HFFc6 (cell line): ENCODE data around the gene ZNF853. TPM values are rescaled to one million over a fixed set of nuclear protein-coding genes. Genes with fewer than 3 reads are reported as not detected.

Source experiments
- DNase-seq: peaks from one replicate; pipeline ENCODE4 v3.0.0-alpha.2; 2018
- H3K27ac Mint-ChIP-seq: 2 replicates; pipeline ENCODE4 v1.8.0; 2020; ENCODE audit warnings: mild to moderate bottlenecking, mixed read lengths
- H3K27me3 Mint-ChIP-seq: 2 replicates; pipeline ENCODE4 v1.8.0; 2021; ENCODE audit warnings: mild to moderate bottlenecking, moderate library complexity, mixed read lengths; ENCODE audit not compliant: insufficient read depth
- H3K36me3 Mint-ChIP-seq: 2 replicates; pipeline ENCODE4 v1.8.0; 2021; ENCODE audit warnings: low read depth, mixed read lengths
- H3K4me1 Mint-ChIP-seq: 2 replicates; pipeline ENCODE4 v1.8.0; 2020; ENCODE audit warnings: low read depth, mixed read lengths
- H3K4me3 Mint-ChIP-seq: 2 replicates; pipeline ENCODE4 v1.8.0; 2020; ENCODE audit warnings: mild to moderate bottlenecking, moderate library complexity, mixed read lengths
- H3K9me3 Mint-ChIP-seq: 2 replicates; pipeline ENCODE4 v1.8.0; 2020; ENCODE audit warnings: mild to moderate bottlenecking, mixed read lengths
- total RNA-seq, 6 experiments: library from RNA; stranded (reverse); fragmentation: NEBNext Ultra II Directional; extraction: Animal tissue kit (Norgen Biotek cat#: 25700); gene quantifications; 2 replicates in 1 of 6; 3 replicates in 5 of 6; pipeline ENCODE4 v1.2.3, GENCODE V29; 2021
- TF ChIP-seq, protein P1 (sequence below): fragments of 200-600 bp; sonication (generic); IDR thresholded peaks from 2 replicates; pipeline ENCODE4 v1.5.0; 2021; ENCODE audit warnings: antibody characterized with exemption, mild to moderate bottlenecking

Gene ZNF853
- total RNA-seq, 6 experiments from 2014 or later, result 0.05 to 0.07 (median 0.06) TPM; not detected in 3

DNA sequence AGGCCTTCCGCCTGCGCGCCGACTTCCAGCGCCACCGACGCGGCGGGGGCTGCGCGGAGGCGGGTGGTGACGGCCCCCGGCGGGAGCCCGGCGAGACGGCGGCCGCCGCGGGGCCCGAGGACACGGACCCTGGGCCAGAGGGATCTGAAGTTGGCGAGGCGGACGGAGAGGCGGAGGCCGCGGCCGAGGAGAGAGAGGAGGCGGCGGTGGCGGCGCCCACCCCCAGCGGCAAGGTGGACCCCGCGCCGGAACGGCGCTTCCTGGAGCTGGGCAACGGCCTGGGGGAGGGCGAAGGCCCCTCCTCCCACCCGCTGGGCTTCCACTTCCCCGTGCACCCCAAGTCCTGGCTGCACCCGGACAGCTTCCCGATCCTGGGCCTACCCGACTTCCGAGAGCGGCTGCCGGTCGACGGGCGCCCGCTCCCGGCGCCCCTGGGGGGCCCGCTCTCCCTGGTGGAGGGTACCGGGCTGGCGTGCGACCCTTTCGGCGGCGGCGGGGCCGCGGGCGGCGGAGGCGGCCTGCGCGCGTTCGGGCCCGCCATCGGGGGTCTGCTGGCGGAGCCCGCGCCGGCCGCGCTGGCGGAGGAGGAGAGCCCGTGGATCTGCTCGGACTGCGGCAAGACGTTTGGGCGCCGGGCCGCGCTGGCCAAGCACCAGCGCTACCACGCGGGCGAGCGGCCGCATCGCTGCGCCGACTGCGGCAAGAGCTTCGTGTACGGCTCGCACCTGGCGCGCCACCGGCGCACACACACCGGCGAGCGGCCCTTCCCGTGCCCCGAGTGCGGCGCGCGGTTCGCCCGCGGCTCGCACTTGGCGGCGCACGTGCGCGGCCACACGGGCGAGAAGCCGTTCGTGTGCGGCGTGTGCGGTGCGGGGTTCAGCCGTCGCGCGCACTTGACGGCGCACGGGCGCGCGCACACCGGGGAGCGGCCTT is 37.9 kb downstream of the ZNF853 start:
- TF ChIP-seq, protein P1, sequence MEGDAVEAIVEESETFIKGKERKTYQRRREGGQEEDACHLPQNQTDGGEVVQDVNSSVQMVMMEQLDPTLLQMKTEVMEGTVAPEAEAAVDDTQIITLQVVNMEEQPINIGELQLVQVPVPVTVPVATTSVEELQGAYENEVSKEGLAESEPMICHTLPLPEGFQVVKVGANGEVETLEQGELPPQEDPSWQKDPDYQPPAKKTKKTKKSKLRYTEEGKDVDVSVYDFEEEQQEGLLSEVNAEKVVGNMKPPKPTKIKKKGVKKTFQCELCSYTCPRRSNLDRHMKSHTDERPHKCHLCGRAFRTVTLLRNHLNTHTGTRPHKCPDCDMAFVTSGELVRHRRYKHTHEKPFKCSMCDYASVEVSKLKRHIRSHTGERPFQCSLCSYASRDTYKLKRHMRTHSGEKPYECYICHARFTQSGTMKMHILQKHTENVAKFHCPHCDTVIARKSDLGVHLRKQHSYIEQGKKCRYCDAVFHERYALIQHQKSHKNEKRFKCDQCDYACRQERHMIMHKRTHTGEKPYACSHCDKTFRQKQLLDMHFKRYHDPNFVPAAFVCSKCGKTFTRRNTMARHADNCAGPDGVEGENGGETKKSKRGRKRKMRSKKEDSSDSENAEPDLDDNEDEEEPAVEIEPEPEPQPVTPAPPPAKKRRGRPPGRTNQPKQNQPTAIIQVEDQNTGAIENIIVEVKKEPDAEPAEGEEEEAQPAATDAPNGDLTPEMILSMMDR, result no peak
- Mint-ChIP-seq H3K4me1 (no peaks in the 10 kb centered on the region), H3K36me3 (peaks cover 41% of the 10 kb centered on the region), H3K9me3 (peaks cover 32% of the 10 kb centered on the region), H3K27ac (no peak overlapping the region), H3K4me3 (no peak overlapping the region), H3K27me3 (no peaks in the 10 kb centered on the region; the same call in none of the 2 replicates)
- no peak for DNase-seq

DNA sequence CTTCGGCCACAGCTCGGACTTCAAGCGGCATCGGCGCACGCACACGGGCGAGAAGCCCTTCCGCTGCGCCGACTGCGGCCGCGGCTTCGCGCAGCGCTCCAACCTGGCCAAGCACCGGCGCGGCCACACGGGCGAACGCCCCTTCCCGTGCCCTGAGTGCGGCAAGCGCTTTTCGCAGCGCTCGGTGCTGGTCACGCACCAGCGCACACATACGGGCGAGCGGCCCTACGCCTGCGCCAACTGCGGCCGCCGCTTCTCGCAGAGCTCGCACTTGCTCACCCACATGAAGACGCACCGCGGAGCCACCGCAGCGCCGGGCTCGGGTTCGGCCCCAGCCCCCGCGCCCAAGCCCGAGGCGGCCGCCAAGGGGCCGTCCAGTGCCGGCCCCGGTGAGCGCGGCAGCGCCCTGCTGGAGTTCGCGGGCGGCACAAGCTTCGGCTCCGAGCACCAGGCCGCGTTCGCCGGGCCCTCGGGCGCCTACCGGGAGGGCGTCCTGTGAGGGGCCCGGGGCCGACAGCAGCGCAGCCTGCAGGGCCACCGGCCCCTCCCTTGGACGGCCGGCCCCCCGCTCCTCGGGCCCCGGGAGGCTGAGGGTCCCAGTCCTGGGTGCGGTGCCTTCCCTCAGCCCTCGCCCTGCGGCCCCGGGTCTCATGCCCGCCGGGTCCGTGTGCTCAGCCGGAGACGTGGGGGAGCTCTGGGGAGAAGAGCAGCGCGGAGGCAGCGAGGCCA is 38.9 kb downstream of the ZNF853 start:
- Mint-ChIP-seq H3K36me3 (peaks cover 38% of the 10 kb centered on the region), H3K4me3 (no peak overlapping the region), H3K27me3 (no peaks in the 10 kb centered on the region; the same call in none of the 2 replicates), H3K4me1 (no peaks in the 10 kb centered on the region), H3K27ac (no peak overlapping the region), H3K9me3 (peaks cover 32% of the 10 kb centered on the region)
- no peak for DNase-seq
- TF ChIP-seq, protein P1, result no peak

DNA sequence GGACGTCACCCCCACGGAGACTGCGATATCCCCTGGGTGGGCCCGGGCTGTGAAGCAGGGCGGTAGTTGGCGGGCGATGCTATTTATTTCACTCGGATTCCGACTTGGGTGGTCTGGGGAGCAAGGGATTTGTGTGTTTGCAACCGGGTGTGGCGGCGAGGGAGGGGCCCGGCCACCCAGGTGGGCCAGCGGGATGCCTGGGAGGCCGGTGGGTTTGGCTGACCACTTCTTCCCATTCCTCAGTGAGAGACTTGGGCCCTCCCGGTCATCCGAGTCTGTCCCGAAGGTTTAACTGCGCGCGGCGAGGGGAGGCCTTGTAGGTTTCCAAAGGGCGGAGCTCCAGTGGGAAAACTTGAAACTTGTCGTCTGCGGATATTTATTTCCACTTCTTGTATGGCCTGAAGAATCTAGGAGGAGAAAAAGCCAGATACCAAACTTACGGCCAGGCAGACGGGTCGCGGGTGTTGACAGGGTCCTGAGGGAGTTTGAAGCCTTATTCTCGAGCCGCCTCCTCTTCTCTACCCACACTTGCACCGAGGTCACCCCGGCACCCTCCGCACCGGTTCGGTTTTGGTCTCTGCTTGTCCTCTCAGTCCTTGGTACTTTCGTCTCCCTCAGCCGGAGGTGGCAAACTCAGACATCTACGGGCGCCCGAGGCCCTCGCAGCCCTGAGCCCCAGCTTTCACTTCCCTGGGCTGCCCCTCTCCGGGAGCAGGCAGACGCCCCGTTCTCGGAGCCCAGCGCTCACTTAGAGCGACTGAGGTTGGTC is 39.6 kb downstream of the ZNF853 start:
- Mint-ChIP-seq H3K27ac (no peak overlapping the region), H3K9me3 (peaks cover 31% of the 10 kb centered on the region), H3K4me3 (no peak overlapping the region), H3K4me1 (no peaks in the 10 kb centered on the region), H3K36me3 (peaks cover 30% of the 10 kb centered on the region), H3K27me3 (no peaks in the 10 kb centered on the region; the same call in none of the 2 replicates)
- TF ChIP-seq, protein P1, result no peak
- no peak for DNase-seq

DNA sequence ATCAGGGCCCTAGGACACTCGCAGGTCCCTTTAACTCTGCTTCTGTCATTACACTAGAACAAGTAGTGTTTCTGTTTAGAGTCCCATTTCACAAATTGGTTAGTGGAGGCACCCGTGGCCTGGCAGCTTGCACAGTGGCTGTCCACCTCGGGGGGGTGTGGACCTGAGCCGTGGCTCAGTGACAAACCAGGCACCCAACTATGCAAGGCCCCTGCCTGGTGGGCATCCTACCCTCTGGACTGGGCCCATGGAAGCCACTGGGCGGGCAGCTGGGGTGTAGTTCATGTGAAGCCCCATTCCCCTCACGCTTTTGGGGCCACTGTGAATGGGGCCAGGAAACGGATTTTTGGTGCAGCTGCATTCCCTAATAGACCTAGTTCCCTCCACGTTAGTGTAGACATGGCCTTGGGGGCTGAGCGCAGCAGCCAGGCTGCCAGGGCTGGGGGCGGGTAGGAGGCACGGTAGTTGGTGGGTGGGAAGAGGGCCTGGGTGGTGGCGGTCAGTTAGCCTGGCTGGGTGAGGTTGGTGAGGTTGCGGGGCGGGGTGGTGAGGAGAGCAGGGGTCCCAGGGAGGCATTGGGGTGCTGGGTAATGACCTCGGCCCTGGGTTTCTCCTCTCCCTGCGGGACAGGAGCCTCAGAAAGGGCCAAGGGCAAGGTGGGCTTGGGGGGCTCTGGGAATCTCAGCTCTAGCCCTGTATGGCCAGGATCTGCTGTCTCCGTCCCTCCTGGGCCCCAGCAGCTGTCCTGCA is 40.4 kb downstream of the ZNF853 start:
- H3K36me3 Mint-ChIP-seq, result peaks cover 23% of the 10 kb centered on the region
- H3K4me3 Mint-ChIP-seq, result no peak overlapping the region
- H3K4me1 Mint-ChIP-seq, result no peaks in the 10 kb centered on the region
- TF ChIP-seq, protein P1, result no peak
- H3K27ac Mint-ChIP-seq, result no peak overlapping the region
- no peak for DNase-seq
- H3K9me3 Mint-ChIP-seq, result peaks cover 23% of the 10 kb centered on the region
- H3K27me3 Mint-ChIP-seq, result no peaks in the 10 kb centered on the region; the same call in none of the 2 replicates

DNA sequence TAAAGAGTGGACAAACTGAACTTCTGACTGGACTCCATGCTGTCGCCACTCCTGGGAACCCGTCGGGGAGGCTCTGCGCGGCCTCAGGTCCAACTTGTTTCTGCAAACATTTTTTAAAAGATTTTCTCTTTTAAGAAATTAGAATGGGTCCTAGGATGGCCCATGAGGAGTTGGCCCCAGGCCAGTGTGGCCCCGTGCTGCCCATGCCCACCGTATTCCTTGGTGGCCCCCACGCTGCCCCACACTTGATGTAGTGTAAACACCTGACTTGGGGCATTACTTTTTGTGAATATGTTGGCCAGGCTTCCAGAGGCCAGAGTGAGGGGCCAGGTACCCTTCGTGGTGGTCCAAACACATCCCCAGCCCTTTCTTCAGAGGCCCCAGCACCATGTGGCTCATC is 41.0 kb downstream of the ZNF853 start:
- H3K4me1 Mint-ChIP-seq, result no peaks in the 10 kb centered on the region
- no peak overlapping the region for H3K4me3 Mint-ChIP-seq
- no peak for DNase-seq
- H3K9me3 Mint-ChIP-seq, result peaks cover 22% of the 10 kb centered on the region
- H3K27me3 Mint-ChIP-seq, result no peaks in the 10 kb centered on the region; the same call in none of the 2 replicates
- TF ChIP-seq, protein P1, result no peak
- no peak overlapping the region for H3K27ac Mint-ChIP-seq
- peaks cover 17% of the 10 kb centered on the region for H3K36me3 Mint-ChIP-seq
